ENCODE data around the gene GALE.

- TF ChIP-seq POLR2AphosphoS5 (IDR thresholded peaks at IDR 0.05) (no peak), POLR2A (IDR thresholded peaks at IDR 0.05) (no peak), CTCF (IDR thresholded peaks at IDR 0.05 in 8 of 11, conservative IDR thresholded peaks at IDR 0.05 in 3 of 11) (no peak)
Observed at GRCh38 chr1:23807453-23807852, 6.9 kb upstream of the GALE start.
